ENCODE results near the gene CORO7.

Gene CORO7

DNA sequence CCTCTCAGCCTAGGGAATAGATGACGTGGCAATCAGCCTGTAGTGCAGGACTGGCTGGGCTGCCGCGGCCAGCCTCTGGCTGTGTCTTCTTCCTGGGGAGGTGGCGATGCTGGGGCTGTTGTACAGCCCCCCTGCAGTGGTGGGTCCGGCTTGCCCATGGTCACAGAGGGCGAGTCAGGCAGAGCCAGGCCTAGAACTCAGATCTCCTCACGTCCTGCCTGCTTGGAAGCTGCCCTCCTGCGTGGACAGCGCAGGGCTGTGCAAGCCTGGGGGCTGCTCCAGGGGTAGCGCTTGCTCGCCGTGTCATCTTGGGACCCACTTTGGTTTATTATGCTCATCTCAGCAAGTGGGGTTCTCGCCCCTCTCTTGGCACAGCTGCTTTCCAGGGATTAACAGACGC, 38.7 kb upstream of the CORO7 start:
- TF ChIP-seq CTBP1 (IDR thresholded peaks at IDR 0.05; ENCODE audit: borderline replicate concordance) (no peak), ARNT (IDR thresholded peaks at IDR 0.05) (no peak), TARDBP (IDR thresholded peaks at IDR 0.05) (no peak), HDGF (IDR thresholded peaks at IDR 0.05; ENCODE audit: borderline replicate concordance) (no peak), ZNF384 (IDR thresholded peaks at IDR 0.05) (no peak), NFRKB (IDR thresholded peaks at IDR 0.05) (no peak), FOXK2 (IDR thresholded peaks at IDR 0.05) (no peak), FOXM1 (IDR thresholded peaks at IDR 0.05; ENCODE audit: borderline replicate concordance) (no peak), LEF1 (IDR thresholded peaks at IDR 0.05; ENCODE audit: borderline replicate concordance) (no peak), L3MBTL2 (conservative IDR thresholded peaks at IDR 0.05) (no peak), SP1 (IDR thresholded peaks at IDR 0.05) (no peak), FOXA1 (IDR thresholded peaks at IDR 0.05) (no peak), BHLHE40 (IDR thresholded peaks at IDR 0.05; ENCODE audit: borderline replicate concordance) (no peak), SUZ12 (IDR thresholded peaks at IDR 0.05) (no peak)
- TF ChIP-seq, protein P1, sequence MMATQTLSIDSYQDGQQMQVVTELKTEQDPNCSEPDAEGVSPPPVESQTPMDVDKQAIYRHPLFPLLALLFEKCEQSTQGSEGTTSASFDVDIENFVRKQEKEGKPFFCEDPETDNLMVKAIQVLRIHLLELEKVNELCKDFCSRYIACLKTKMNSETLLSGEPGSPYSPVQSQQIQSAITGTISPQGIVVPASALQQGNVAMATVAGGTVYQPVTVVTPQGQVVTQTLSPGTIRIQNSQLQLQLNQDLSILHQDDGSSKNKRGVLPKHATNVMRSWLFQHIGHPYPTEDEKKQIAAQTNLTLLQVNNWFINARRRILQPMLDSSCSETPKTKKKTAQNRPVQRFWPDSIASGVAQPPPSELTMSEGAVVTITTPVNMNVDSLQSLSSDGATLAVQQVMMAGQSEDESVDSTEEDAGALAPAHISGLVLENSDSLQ (IDR thresholded peaks at IDR 0.05) = no peak
- DNase-seq (ENCODE audit: extremely low spot score) = no peak
- ChIA-PET CTCF (no interaction called here), POLR2A (no interaction called here)

DNA sequence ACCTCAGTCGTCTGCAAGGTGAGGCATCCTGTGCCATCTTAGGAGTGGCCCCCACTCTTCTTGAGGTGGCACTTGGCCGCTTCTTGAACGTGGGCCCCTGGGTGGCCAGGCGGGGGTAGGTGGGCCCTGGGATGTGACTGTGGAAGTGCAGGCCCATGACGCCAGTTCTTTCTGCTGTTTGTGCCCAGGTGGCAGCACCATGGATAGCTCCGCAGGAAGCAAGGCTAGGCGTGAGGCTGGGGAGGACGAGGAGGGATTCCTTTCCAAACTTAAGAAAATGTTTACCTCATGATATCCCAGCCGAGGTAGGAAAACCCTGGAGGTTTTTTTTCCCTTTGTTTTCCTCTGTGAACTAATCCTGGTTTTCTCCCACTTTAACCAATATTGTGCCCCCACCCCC, 38.2 kb upstream of the CORO7 start:
- ChIA-PET CTCF (no interaction called here), POLR2A (no interaction called here)
- no peak for DNase-seq (ENCODE audit: extremely low spot score)
- TF ChIP-seq LEF1 (IDR thresholded peaks at IDR 0.05; ENCODE audit: borderline replicate concordance) (no peak), BHLHE40 (IDR thresholded peaks at IDR 0.05; ENCODE audit: borderline replicate concordance) (no peak), ARNT (IDR thresholded peaks at IDR 0.05) (no peak), FOXM1 (IDR thresholded peaks at IDR 0.05; ENCODE audit: borderline replicate concordance) (no peak), SUZ12 (IDR thresholded peaks at IDR 0.05) (no peak), SP1 (IDR thresholded peaks at IDR 0.05) (no peak), HDGF (IDR thresholded peaks at IDR 0.05; ENCODE audit: borderline replicate concordance) (no peak), CTBP1 (IDR thresholded peaks at IDR 0.05; ENCODE audit: borderline replicate concordance) (no peak), NFRKB (IDR thresholded peaks at IDR 0.05) (no peak), ZNF384 (IDR thresholded peaks at IDR 0.05) (no peak), TARDBP (IDR thresholded peaks at IDR 0.05) (no peak), L3MBTL2 (conservative IDR thresholded peaks at IDR 0.05) (no peak), FOXK2 (IDR thresholded peaks at IDR 0.05) (no peak)
- TF ChIP-seq, protein P1 (IDR thresholded peaks at IDR 0.05) = no peak

DNA sequence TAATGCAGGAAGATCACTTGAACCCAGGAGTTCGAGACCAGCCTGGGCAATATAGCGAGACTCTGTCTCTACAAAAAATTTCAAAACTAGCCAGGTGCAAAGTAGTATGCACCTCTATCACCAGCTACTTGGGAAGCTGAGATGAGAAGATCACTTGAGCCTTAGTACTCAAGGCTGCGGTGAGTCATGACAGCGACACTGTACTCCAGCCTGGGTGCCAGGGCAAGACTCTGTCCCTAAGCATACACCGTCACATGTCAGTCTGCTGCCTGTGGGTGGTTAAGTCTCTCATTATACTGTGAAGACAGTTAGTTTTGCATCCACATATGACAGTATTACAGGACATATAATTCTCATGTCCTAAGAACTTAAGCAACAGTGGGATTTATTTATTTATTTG, 36.3 kb upstream of the CORO7 start:
- ChIA-PET CTCF (no interaction called here), POLR2A (interaction anchor here (1.2 kb wide), 1 partner anchor 24 kb away, joined by 3 read pairs; the partner anchor contains the start of gene HMOX2)
- DNase-seq (ENCODE audit: extremely low spot score) = no peak
- no peak for TF ChIP-seq ZNF384 (IDR thresholded peaks at IDR 0.05)

DNA sequence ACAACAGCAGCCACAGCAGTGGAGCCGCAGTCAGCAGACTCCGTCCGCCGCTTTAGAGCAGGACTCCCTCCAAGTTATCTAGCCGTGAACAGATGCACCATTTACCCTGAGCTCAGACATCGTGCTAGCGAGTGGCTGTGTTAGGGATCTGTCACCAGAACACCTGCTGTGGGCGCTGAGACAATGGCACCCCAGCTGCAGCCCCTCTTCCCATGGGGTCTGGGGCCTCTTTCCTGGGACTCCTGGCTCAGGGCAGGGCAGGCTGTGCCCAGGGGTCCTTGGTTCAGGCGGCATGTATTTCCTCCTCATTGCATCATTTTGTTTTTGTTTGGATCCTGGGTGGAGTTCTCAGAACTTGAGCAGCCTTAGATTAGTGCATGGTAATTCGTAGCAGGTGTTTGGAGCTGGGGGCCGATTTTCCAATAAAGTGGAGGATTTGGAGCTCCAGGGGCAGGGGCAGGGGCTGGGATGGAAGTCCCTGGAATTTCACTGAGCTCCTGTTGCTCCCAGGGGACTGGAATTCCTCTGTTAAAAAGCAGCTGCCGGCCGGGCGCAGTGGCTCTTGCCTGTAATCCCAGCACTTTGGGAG, 34.6 kb upstream of the CORO7 start:
- POLR2A ChIA-PET = no interaction called here
- no peak for DNase-seq (ENCODE audit: extremely low spot score)
- TF ChIP-seq TARDBP (IDR thresholded peaks at IDR 0.05) (no peak), HDGF (IDR thresholded peaks at IDR 0.05; ENCODE audit: borderline replicate concordance) (no peak), LEF1 (IDR thresholded peaks at IDR 0.05; ENCODE audit: borderline replicate concordance) (no peak), FOXM1 (IDR thresholded peaks at IDR 0.05; ENCODE audit: borderline replicate concordance) (no peak), FOXA1 (IDR thresholded peaks at IDR 0.05) (no peak), ZNF384 (IDR thresholded peaks at IDR 0.05) (no peak), FOXK2 (IDR thresholded peaks at IDR 0.05) (no peak), SP1 (IDR thresholded peaks at IDR 0.05) (no peak), L3MBTL2 (conservative IDR thresholded peaks at IDR 0.05) (no peak), BHLHE40 (IDR thresholded peaks at IDR 0.05; ENCODE audit: borderline replicate concordance) (no peak), CTBP1 (IDR thresholded peaks at IDR 0.05; ENCODE audit: borderline replicate concordance) (no peak), NFRKB (IDR thresholded peaks at IDR 0.05) (no peak), ELF4 (IDR thresholded peaks at IDR 0.05) (no peak), SUZ12 (IDR thresholded peaks at IDR 0.05) (no peak)
- CTCF ChIA-PET = no interaction called here

DNA sequence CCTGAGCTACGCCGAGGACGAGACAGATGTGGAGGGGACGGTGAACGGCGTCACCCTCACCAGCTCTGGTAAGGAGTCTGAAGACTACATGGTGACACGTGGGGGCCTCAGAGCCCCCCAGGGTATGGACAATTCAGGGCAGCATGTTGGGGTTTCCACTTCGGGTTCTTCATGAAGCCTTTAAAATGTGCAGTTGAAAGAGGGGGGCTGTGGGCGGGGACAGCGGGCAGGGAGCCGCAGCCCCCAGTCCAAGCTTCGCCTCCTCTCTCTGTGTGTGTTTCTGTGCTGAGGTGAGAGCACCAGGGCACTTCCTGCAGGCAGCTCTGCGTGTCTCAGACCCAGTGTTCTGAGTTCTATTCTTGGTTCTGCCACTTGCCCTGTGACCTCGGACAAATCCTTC, 34.0 kb upstream of the CORO7 start:
- TF ChIP-seq ELF4 (IDR thresholded peaks at IDR 0.05) = no peak
- no peak for TF ChIP-seq FOXA1 (IDR thresholded peaks at IDR 0.05)
- no peak for TF ChIP-seq NFRKB (IDR thresholded peaks at IDR 0.05)
- TF ChIP-seq FOXK2 (IDR thresholded peaks at IDR 0.05) = no peak
- TF ChIP-seq L3MBTL2 (conservative IDR thresholded peaks at IDR 0.05) = no peak
- TF ChIP-seq, protein P1 (IDR thresholded peaks at IDR 0.05) = no peak
- no peak for TF ChIP-seq FOXM1 (IDR thresholded peaks at IDR 0.05; ENCODE audit: borderline replicate concordance)
- DNase-seq (ENCODE audit: extremely low spot score) = no peak
- ChIA-PET POLR2A (no interaction called here), CTCF (no interaction called here)

DNA sequence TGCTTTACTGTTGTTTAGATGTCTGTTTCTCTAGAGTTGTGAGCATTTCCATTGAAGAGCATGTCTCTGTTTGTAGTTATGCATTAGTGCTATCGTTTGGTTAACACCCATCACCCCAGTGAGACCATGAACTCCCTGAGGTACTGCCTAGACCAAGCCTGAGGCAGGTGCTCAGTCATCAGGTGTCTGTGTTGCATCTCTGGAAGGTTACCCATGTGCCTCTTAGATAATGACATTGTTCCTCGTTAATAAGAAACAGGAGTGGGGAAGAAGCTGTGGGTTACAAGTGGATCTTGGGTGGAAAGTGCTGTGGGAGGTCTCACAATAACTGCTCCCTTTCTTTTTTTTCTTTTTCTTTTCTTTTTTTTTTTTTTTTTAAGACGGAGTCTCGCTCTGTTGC, 27.6 kb upstream of the CORO7 start:
- DNase-seq (ENCODE audit: extremely low spot score) = no peak
- CTCF ChIA-PET = no interaction called here
- POLR2A ChIA-PET = no interaction called here
- no peak for TF ChIP-seq ZNF384 (IDR thresholded peaks at IDR 0.05)
- TF ChIP-seq NFRKB (IDR thresholded peaks at IDR 0.05) = no peak
- no peak for TF ChIP-seq BHLHE40 (IDR thresholded peaks at IDR 0.05; ENCODE audit: borderline replicate concordance)
- no peak for TF ChIP-seq FOXA1 (IDR thresholded peaks at IDR 0.05)
- TF ChIP-seq ARNT (IDR thresholded peaks at IDR 0.05) = no peak
- TF ChIP-seq SUZ12 (IDR thresholded peaks at IDR 0.05) = no peak
- TF ChIP-seq SP1 (IDR thresholded peaks at IDR 0.05) = no peak
- TF ChIP-seq FOXM1 (IDR thresholded peaks at IDR 0.05; ENCODE audit: borderline replicate concordance) = no peak
- TF ChIP-seq FOXK2 (IDR thresholded peaks at IDR 0.05) = no peak
